ENCODE data around the gene CELF1.

- no peak for TF ChIP-seq CTCF (IDR thresholded peaks at IDR 0.05)
- no peak for TF ChIP-seq POLR2A (IDR thresholded peaks at IDR 0.05)
Measured at GRCh38 chr11:47488674-47489394, 64.1 kb downstream of the CELF1 start.
